GM19239 (cell line): Measurements from ENCODE around the gene STKLD1.
"Not testable (repeated sequence)": the region's sequence is repeated elsewhere in the genome, so short reads cannot be mapped to it uniquely, and the experiment has no call there.

Experiments
- DNase-seq: peaks from one replicate; pipeline ENCODE4 v3.0.0; 2011; ENCODE audit warnings: low spot score; ENCODE audit not compliant: insufficient read length
- FAIRE-seq: peaks from 2 replicates; lab custom pipeline; 2011; peaks lifted over from hg19 to GRCh38; lab: Jason Lieb, UNC

Gene STKLD1

GRCh38 chr9:133375724-133376654, at the start of gene STKLD1, which contains the start of gene SURF4:
TSS of gene STKLD1 (plus strand) at chr9:133376366. CDS start at chr9:133376474, 108 bp downstream.
TSS of gene SURF4 (minus strand) at chr9:133376060. CDS start at chr9:133375969, 91 bp downstream.
- peak; percentile 100 for DNase-seq
- FAIRE-seq, result no peak

GRCh38 chr9:133327021-133327420, 49.1 kb upstream of the STKLD1 start:
- DNase-seq, FAIRE-seq: not testable (repeated sequence)

GRCh38 chr9:133327834-133328484, 48.2 kb upstream of the STKLD1 start:
- DNase-seq (no peak), FAIRE-seq (no peak)

GRCh38 chr9:133329306-133330156, 46.6 kb upstream of the STKLD1 start:
- FAIRE-seq, DNase-seq: not testable (repeated sequence)

- DNase-seq (no peak), FAIRE-seq (no peak)
These were observed 44.9 kb upstream of the STKLD1 start for GRCh38 chr9:133331221-133331620.

GRCh38 chr9:133331641-133332380, 44.4 kb upstream of the STKLD1 start:
- no peak for DNase-seq
- FAIRE-seq, result no peak

- FAIRE-seq (no peak), DNase-seq (no peak)
These were observed 43.8 kb upstream of the STKLD1 start for GRCh38 chr9:133332381-133332730.

GRCh38 chr9:133333011-133333410, 43.2 kb upstream of the STKLD1 start:
- no peak for DNase-seq
- FAIRE-seq, result no peak

- FAIRE-seq (no peak), DNase-seq (no peak)
These were observed 42.6 kb upstream of the STKLD1 start for GRCh38 chr9:133333566-133333965.

GRCh38 chr9:133334161-133334560, 42.0 kb upstream of the STKLD1 start:
- DNase-seq (no peak), FAIRE-seq (no peak)

GRCh38 chr9:133334888-133335287, 41.3 kb upstream of the STKLD1 start:
- not testable (repeated sequence) for DNase-seq, FAIRE-seq

GRCh38 chr9:133335924-133336811, 40.0 kb upstream of the STKLD1 start, which contains the start of gene SURF6:
TSS of gene SURF6 (minus strand) at chr9:133336188. CDS start at chr9:133336132, 56 bp downstream.
- DNase-seq, result peak; percentile 92
- FAIRE-seq, result peak; percentile 91

GRCh38 chr9:133339641-133340040, 36.5 kb upstream of the STKLD1 start:
- no peak for DNase-seq
- FAIRE-seq, result no peak

GRCh38 chr9:133340256-133340655, 35.9 kb upstream of the STKLD1 start:
- DNase-seq, result no peak
- FAIRE-seq, result no peak

- no peak for FAIRE-seq
These were observed 35.2 kb upstream of the STKLD1 start for GRCh38 chr9:133340916-133341315.

GRCh38 chr9:133341369-133342068, 34.6 kb upstream of the STKLD1 start:
- no peak for FAIRE-seq

More at GRCh38 chr9:133340916-133341315, 35.2 kb upstream of the STKLD1 start:
- DNase-seq, result no peak

GRCh38 chr9:133342069-133342406, 34.1 kb upstream of the STKLD1 start:
- DNase-seq (no peak), FAIRE-seq (no peak)

More at GRCh38 chr9:133341369-133342068, 34.6 kb upstream of the STKLD1 start:
- DNase-seq, result no peak

- FAIRE-seq, result no peak
These were observed 33.6 kb upstream of the STKLD1 start for GRCh38 chr9:133342570-133342969.

More at GRCh38 chr9:133342570-133342969, 33.6 kb upstream of the STKLD1 start:
- no peak for DNase-seq
